ENCODE results near the gene GPC6.

The GPC6 gene

GRCh38 chr13:93407551-93407950, 180.9 kb downstream of the GPC6 start:
- TF ChIP-seq, protein P1, sequence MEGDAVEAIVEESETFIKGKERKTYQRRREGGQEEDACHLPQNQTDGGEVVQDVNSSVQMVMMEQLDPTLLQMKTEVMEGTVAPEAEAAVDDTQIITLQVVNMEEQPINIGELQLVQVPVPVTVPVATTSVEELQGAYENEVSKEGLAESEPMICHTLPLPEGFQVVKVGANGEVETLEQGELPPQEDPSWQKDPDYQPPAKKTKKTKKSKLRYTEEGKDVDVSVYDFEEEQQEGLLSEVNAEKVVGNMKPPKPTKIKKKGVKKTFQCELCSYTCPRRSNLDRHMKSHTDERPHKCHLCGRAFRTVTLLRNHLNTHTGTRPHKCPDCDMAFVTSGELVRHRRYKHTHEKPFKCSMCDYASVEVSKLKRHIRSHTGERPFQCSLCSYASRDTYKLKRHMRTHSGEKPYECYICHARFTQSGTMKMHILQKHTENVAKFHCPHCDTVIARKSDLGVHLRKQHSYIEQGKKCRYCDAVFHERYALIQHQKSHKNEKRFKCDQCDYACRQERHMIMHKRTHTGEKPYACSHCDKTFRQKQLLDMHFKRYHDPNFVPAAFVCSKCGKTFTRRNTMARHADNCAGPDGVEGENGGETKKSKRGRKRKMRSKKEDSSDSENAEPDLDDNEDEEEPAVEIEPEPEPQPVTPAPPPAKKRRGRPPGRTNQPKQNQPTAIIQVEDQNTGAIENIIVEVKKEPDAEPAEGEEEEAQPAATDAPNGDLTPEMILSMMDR (IDR thresholded peaks at IDR 0.05; ENCODE audit: low read length, missing control alignments): no peak
- no peak overlapping the region for H3K4me3 ChIP-seq (replicated peaks; ENCODE audit: low read depth, low read length)
- DNase-seq (ENCODE audit: low read depth): no peak

DNA sequence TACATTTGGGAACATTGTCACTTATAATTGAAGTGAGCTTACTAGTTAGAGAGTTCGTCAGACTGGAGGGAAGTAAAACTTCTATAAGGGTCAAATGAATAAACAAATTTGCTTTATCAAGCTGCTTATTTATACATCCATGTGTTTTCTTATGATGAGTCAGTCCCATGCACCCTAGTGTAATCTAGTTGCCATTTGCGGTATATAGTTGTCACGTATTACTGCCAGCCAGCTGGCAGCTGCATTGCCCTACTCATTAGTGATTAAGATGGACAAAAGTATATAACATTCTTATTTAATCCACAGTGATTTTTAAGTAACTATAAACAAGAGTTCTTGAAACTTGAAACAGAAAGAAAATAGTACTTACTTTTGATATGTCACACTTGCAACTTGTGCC, 182.4 kb downstream of the GPC6 start:
- TF ChIP-seq, protein P1 (IDR thresholded peaks at IDR 0.05; ENCODE audit: low read length, missing control alignments): no peak
- DNase-seq (ENCODE audit: low read depth): no peak
- no peak overlapping the region for H3K4me3 ChIP-seq (replicated peaks; ENCODE audit: low read depth, low read length)

DNA sequence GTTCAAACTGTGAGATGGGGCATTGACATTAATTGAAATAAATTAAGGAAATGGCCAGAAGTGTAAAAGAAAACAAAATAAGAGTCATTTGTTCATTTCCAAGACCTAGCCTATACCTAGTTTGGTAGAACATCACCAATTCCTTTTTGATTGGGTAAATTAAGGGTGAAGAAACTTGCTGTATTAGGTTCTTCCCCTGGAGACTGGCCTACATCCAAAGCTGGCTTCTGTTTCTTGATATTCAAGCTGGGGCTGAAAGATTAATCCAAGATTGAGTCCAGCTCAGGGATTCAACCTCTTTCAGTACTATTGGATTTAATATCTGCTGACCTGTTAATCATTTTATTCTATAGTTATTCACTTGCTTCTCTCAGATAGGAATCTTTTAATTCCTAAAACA, 183.2 kb downstream of the GPC6 start:
- TF ChIP-seq, protein P1 (IDR thresholded peaks at IDR 0.05; ENCODE audit: low read length, missing control alignments): no peak
- no peak overlapping the region for H3K4me3 ChIP-seq (replicated peaks; ENCODE audit: low read depth, low read length)
- no peak for DNase-seq (ENCODE audit: low read depth)

DNA sequence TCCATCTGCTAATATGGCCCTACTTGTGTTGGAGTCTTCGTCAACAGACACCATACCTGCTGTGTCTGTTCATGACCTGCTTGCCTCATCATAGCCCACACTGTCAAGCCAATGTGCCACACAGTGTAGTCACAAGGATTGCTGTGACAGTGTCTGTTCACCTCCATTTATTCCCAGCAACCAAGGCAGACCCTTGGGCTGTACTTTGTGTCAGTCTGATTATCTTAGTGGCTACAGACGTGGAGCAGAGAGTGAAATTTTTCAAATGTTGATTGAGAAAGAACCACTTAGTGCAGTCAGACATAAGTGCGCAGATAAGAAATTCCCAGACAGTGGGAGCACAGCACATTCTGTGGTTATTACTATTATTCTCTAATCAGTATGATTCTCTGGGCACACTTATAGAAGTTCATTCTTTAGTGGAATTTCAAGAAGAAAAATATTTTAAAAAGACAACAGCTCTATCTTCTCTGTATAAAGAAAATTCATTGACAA, 184.6 kb downstream of the GPC6 start:
- TF ChIP-seq, protein P1 (IDR thresholded peaks at IDR 0.05; ENCODE audit: low read length, missing control alignments): no peak
- no peak overlapping the region for H3K4me3 ChIP-seq (replicated peaks; ENCODE audit: low read depth, low read length)
- peak; percentile 25 for DNase-seq (ENCODE audit: low read depth)

GRCh38 chr13:93412676-93413075, 186.1 kb downstream of the GPC6 start:
- no peak overlapping the region for H3K4me3 ChIP-seq (replicated peaks; ENCODE audit: low read depth, low read length)
- DNase-seq (ENCODE audit: low read depth): no peak
- TF ChIP-seq, protein P1 (IDR thresholded peaks at IDR 0.05; ENCODE audit: low read length, missing control alignments): no peak

GRCh38 chr13:93413972-93414717, 187.5 kb downstream of the GPC6 start:
- TF ChIP-seq, protein P1 (IDR thresholded peaks at IDR 0.05; ENCODE audit: low read length, missing control alignments): no peak
- H3K4me3 ChIP-seq (replicated peaks; ENCODE audit: low read depth, low read length): peak overlapping the region; percentile 4
- peak; percentile 39 for DNase-seq (ENCODE audit: low read depth)
